HG03432 (cell line): Measurements from ENCODE around the gene DDAH1.

ENCODE experiments used
- ATAC-seq: cut with Tn5 transposase; IDR thresholded peaks from one replicate; pipeline ENCODE4 v1.9.1; 2021; ENCODE audit warnings: mild to moderate bottlenecking, moderate library complexity; ENCODE audit not compliant: unreplicated experiment

The DDAH1 gene

GRCh38 chr1:85445906-85446305 is 19.1 kb downstream of the DDAH1 start:
- ATAC-seq, result no peak

GRCh38 chr1:85444381-85444780 is 20.6 kb downstream of the DDAH1 start:
- ATAC-seq, result no peak

GRCh38 chr1:85440612-85441011 is 24.3 kb downstream of the DDAH1 start:
- ATAC-seq, result no peak

- no peak for ATAC-seq
Measured at GRCh38 chr1:85438353-85438752, 26.6 kb downstream of the DDAH1 start.

GRCh38 chr1:85437139-85437538 is 27.8 kb downstream of the DDAH1 start:
- ATAC-seq, result no peak

GRCh38 chr1:85433096-85433495 is 31.9 kb downstream of the DDAH1 start:
- no peak for ATAC-seq

- no peak for ATAC-seq
Measured at GRCh38 chr1:85428471-85429089, 36.4 kb downstream of the DDAH1 start.

GRCh38 chr1:85427849-85428248 is 37.1 kb downstream of the DDAH1 start:
- ATAC-seq, result no peak

- no peak for ATAC-seq
Measured at GRCh38 chr1:85427331-85427730, 37.6 kb downstream of the DDAH1 start.

- ATAC-seq, result no peak
Measured at GRCh38 chr1:85421179-85421578, 43.8 kb downstream of the DDAH1 start.

- no peak for ATAC-seq
Measured at GRCh38 chr1:85420199-85420598, 44.8 kb downstream of the DDAH1 start.

- ATAC-seq, result no peak
Measured at GRCh38 chr1:85417876-85418275, 47.1 kb downstream of the DDAH1 start.

- no peak for ATAC-seq
Measured at GRCh38 chr1:85417017-85417416, 47.9 kb downstream of the DDAH1 start.

- no peak for ATAC-seq
Measured at GRCh38 chr1:85413169-85413568, 51.8 kb downstream of the DDAH1 start.

- ATAC-seq, result no peak
Measured at GRCh38 chr1:85411567-85412305, 53.2 kb downstream of the DDAH1 start.

- ATAC-seq, result no peak
Measured at GRCh38 chr1:85409516-85409915, 55.4 kb downstream of the DDAH1 start.

GRCh38 chr1:85407746-85408377 is 57.1 kb downstream of the DDAH1 start:
- ATAC-seq, result no peak

- no peak for ATAC-seq
Measured at GRCh38 chr1:85406887-85407533, 57.9 kb downstream of the DDAH1 start.

- no peak for ATAC-seq
Measured at GRCh38 chr1:85406081-85406480, 58.9 kb downstream of the DDAH1 start.

GRCh38 chr1:85404408-85404807 is 60.6 kb downstream of the DDAH1 start:
- ATAC-seq, result no peak

- ATAC-seq, result no peak
Measured at GRCh38 chr1:85398391-85399064, 66.4 kb downstream of the DDAH1 start.
